ENCODE data around the gene DNER.

DNA sequence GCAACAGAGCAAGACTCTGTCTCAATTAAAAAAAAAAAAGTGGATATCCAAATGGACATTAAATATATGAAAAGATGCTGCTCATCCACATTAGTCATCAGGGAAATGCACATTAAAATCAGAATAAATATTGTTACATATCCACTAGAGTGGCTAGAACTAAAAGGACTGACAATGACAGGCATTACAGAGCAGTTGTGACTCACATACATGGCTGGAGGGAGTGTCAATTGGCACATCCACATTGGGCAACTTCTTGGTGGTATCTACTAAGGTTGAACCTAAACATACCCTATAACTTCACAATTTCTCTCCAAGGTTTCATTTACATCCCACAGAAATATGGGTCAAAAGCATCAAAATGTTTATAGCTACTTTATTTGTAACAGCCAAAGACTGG, 14.0 kb upstream of the DNER start:
- TF ChIP-seq, protein P1, sequence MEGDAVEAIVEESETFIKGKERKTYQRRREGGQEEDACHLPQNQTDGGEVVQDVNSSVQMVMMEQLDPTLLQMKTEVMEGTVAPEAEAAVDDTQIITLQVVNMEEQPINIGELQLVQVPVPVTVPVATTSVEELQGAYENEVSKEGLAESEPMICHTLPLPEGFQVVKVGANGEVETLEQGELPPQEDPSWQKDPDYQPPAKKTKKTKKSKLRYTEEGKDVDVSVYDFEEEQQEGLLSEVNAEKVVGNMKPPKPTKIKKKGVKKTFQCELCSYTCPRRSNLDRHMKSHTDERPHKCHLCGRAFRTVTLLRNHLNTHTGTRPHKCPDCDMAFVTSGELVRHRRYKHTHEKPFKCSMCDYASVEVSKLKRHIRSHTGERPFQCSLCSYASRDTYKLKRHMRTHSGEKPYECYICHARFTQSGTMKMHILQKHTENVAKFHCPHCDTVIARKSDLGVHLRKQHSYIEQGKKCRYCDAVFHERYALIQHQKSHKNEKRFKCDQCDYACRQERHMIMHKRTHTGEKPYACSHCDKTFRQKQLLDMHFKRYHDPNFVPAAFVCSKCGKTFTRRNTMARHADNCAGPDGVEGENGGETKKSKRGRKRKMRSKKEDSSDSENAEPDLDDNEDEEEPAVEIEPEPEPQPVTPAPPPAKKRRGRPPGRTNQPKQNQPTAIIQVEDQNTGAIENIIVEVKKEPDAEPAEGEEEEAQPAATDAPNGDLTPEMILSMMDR (conservative IDR thresholded peaks at IDR 0.05; ENCODE audit: low read length) = no peak
- TF ChIP-seq EZH2phosphoT487 (IDR thresholded peaks at IDR 0.05; ENCODE audit: borderline replicate concordance) = no peak

Data from Loucy (cell line).